Activated effector memory CD4-positive, alpha-beta T cell treated with anti-CD3 and anti-CD28 coated beads, Interleukin-2, amount 50 U/mL, for 16 hours (primary cell): ENCODE results near the gene ACSS3.

Source experiments
- DNase-seq: peaks from one replicate; pipeline ENCODE4 v3.0.0-alpha.2; 2020

The ACSS3 gene

GRCh38 chr12:81229759-81230158 lies 151.9 kb downstream of the ACSS3 start:
- DNase-seq = no peak

GRCh38 chr12:81231574-81232368 lies 153.9 kb downstream of the ACSS3 start:
- no peak for DNase-seq

- DNase-seq = no peak
These were observed 167.6 kb downstream of the ACSS3 start for GRCh38 chr12:81245458-81245857.

- no peak for DNase-seq
These were observed 168.2 kb downstream of the ACSS3 start for GRCh38 chr12:81245907-81246570.

- no peak for DNase-seq
These were observed 172.1 kb downstream of the ACSS3 start for GRCh38 chr12:81249976-81250375.

- DNase-seq = no peak
These were observed 174.3 kb downstream of the ACSS3 start for GRCh38 chr12:81252228-81252627.

GRCh38 chr12:81253360-81253759 lies 175.5 kb downstream of the ACSS3 start:
- DNase-seq = no peak

- no peak for DNase-seq
These were observed 177.6 kb downstream of the ACSS3 start for GRCh38 chr12:81255456-81255855.

- DNase-seq = no peak
These were observed 178.1 kb downstream of the ACSS3 start for GRCh38 chr12:81255947-81256346.

- DNase-seq = no peak
These were observed 180.2 kb downstream of the ACSS3 start for GRCh38 chr12:81257947-81258551.

GRCh38 chr12:81259360-81259759 lies 181.5 kb downstream of the ACSS3 start:
- DNase-seq = no peak

- DNase-seq = no peak
These were observed 183.8 kb downstream of the ACSS3 start for GRCh38 chr12:81261508-81262207.

GRCh38 chr12:81263072-81263471 lies 185.2 kb downstream of the ACSS3 start:
- no peak for DNase-seq

GRCh38 chr12:81270385-81270784 lies 192.5 kb downstream of the ACSS3 start:
- no peak for DNase-seq

GRCh38 chr12:81274637-81275529 lies 197.0 kb downstream of the ACSS3 start:
- DNase-seq = no peak

- DNase-seq = no peak
These were observed 206.3 kb downstream of the ACSS3 start for GRCh38 chr12:81284137-81284536.

- no peak for DNase-seq
These were observed 210.8 kb downstream of the ACSS3 start for GRCh38 chr12:81288651-81289050.

GRCh38 chr12:81294325-81295190 lies 216.7 kb downstream of the ACSS3 start:
- DNase-seq = no peak

- no peak for DNase-seq
These were observed 217.4 kb downstream of the ACSS3 start for GRCh38 chr12:81295251-81295650.

GRCh38 chr12:81296556-81297305 lies 218.9 kb downstream of the ACSS3 start:
- no peak for DNase-seq

GRCh38 chr12:81297601-81298000 lies 219.7 kb downstream of the ACSS3 start:
- DNase-seq = no peak
